ENCODE data around the gene ELOA. TPM values are rescaled to one million over a fixed set of nuclear protein-coding genes. Genes with fewer than 3 reads are reported as not detected.

The ELOA gene
- total RNA-seq, 1 donor from 2014 or later, result 29.1 TPM

GRCh38 chr1:23699280-23700179 lies 43.7 kb upstream of the ELOA start:
- H3K4me3 Mint-ChIP-seq, result no peak overlapping the region
- H3K4me1 ChIP-seq, result no peaks in the 10 kb centered on the region
- H3K9me3 Mint-ChIP-seq, result no peaks in the 10 kb centered on the region
- no peak overlapping the region for H3K27ac ChIP-seq
- H3K4me1 Mint-ChIP-seq, result peaks cover 6% of the 10 kb centered on the region
- H3K79me2 ChIP-seq (ENCODE audit: low read depth), result peaks cover 90% of the 10 kb centered on the region
- peaks cover 90% of the 10 kb centered on the region for H4K20me1 ChIP-seq (ENCODE audit: low read depth)
- H3K27me3 ChIP-seq, result no peaks in the 10 kb centered on the region
- no peak overlapping the region for H3K4me2 ChIP-seq
- TF ChIP-seq EZH2phosphoT487 (IDR thresholded peaks at IDR 0.05) (no peak), EZH2 (IDR thresholded peaks at IDR 0.05) (no peak), CTCF (IDR thresholded peaks at IDR 0.05) (no peak)
- DNase-seq (ENCODE audit: low spot score), result no peak
- no peak overlapping the region for H3K4me3 ChIP-seq
- H3K27ac Mint-ChIP-seq, result no peak overlapping the region
- no peak overlapping the region for H3K9ac ChIP-seq
- H3K36me3 ChIP-seq, result peaks cover 19% of the 10 kb centered on the region
- peaks cover 38% of the 10 kb centered on the region for H3K36me3 Mint-ChIP-seq
- no peaks in the 10 kb centered on the region for H3K9me3 ChIP-seq (ENCODE audit: low read depth)
- no peaks in the 10 kb centered on the region for H3K27me3 Mint-ChIP-seq (ENCODE audit: insufficient read depth, low read depth)
- no peak overlapping the region for H2AFZ ChIP-seq (replicated peaks)
- H3F3A ChIP-seq (ENCODE audit: low read depth), result peaks cover 81% of the 10 kb centered on the region

GRCh38 chr1:23701310-23701709 lies 42.0 kb upstream of the ELOA start:
- no peak overlapping the region for H3K4me2 ChIP-seq
- Mint-ChIP-seq H3K36me3 (peaks cover 24% of the 10 kb centered on the region), H3K4me1 (no peaks in the 10 kb centered on the region), H3K27me3 (ENCODE audit: insufficient read depth, low read depth) (no peaks in the 10 kb centered on the region), H3K27ac (no peak overlapping the region), H3K9me3 (no peaks in the 10 kb centered on the region), H3K4me3 (no peak overlapping the region)
- TF ChIP-seq EZH2 (IDR thresholded peaks at IDR 0.05), result no peak
- no peak for TF ChIP-seq EZH2phosphoT487 (IDR thresholded peaks at IDR 0.05)
- TF ChIP-seq CTCF (IDR thresholded peaks at IDR 0.05), result no peak
- no peaks in the 10 kb centered on the region for H3K4me1 ChIP-seq
- H3K27me3 ChIP-seq, result no peaks in the 10 kb centered on the region
- no peaks in the 10 kb centered on the region for H3K9me3 ChIP-seq (ENCODE audit: low read depth)
- DNase-seq (ENCODE audit: low spot score), result no peak
- H3K27ac ChIP-seq, result no peak overlapping the region
- no peak overlapping the region for H3K4me3 ChIP-seq
- H4K20me1 ChIP-seq (ENCODE audit: low read depth), result peaks cover 78% of the 10 kb centered on the region
- H3K79me2 ChIP-seq (ENCODE audit: low read depth), result peaks cover 84% of the 10 kb centered on the region
- H2AFZ ChIP-seq (replicated peaks), result no peak overlapping the region
- peaks cover 74% of the 10 kb centered on the region for H3F3A ChIP-seq (ENCODE audit: low read depth)
- H3K9ac ChIP-seq, result no peak overlapping the region
- peaks cover 17% of the 10 kb centered on the region for H3K36me3 ChIP-seq

GRCh38 chr1:23701996-23702395 lies 41.3 kb upstream of the ELOA start:
- no peak overlapping the region for H3K27ac Mint-ChIP-seq
- Histone ChIP-seq H3F3A (ENCODE audit: low read depth) (peaks cover 69% of the 10 kb centered on the region), H3K9me3 (ENCODE audit: low read depth) (no peaks in the 10 kb centered on the region), H3K4me1 (no peaks in the 10 kb centered on the region), H3K36me3 (peaks cover 17% of the 10 kb centered on the region), H3K4me3 (no peak overlapping the region), H3K27me3 (no peaks in the 10 kb centered on the region), H3K79me2 (ENCODE audit: low read depth) (peaks cover 84% of the 10 kb centered on the region), H4K20me1 (ENCODE audit: low read depth) (peaks cover 71% of the 10 kb centered on the region), H2AFZ (replicated peaks) (no peak overlapping the region), H3K27ac (no peak overlapping the region), H3K9ac (no peak overlapping the region), H3K4me2 (no peak overlapping the region)
- DNase-seq (ENCODE audit: low spot score), result no peak
- H3K36me3 Mint-ChIP-seq, result peaks cover 19% of the 10 kb centered on the region
- H3K9me3 Mint-ChIP-seq, result no peaks in the 10 kb centered on the region
- no peaks in the 10 kb centered on the region for H3K4me1 Mint-ChIP-seq
- H3K4me3 Mint-ChIP-seq, result no peak overlapping the region
- no peaks in the 10 kb centered on the region for H3K27me3 Mint-ChIP-seq (ENCODE audit: insufficient read depth, low read depth)
- no peak for TF ChIP-seq EZH2 (IDR thresholded peaks at IDR 0.05)
